BLaER1 (cell line): ENCODE measurements around the gene ALG9.
A peak's percentile ranks its signal among the peaks of the same experiment; 100 is the strongest.

Source experiments
- H3K27ac ChIP-seq: shearing (Covaris generic); formaldehyde crosslinking; 2 replicates; pipeline ENCODE4 v1.8.1; 2022
- H3K27me3 ChIP-seq: shearing (Covaris generic); formaldehyde crosslinking; 2 replicates; pipeline ENCODE4 v1.8.1; 2022
- H3K36me3 ChIP-seq: shearing (Covaris generic); formaldehyde crosslinking; 2 replicates; pipeline ENCODE4 v1.8.1; 2022
- H3K4me1 ChIP-seq: shearing (Covaris generic); formaldehyde crosslinking; 2 replicates; pipeline ENCODE4 v1.8.1; 2022
- H3K4me2 ChIP-seq: shearing (Covaris generic); formaldehyde crosslinking; 2 replicates; pipeline ENCODE4 v1.8.1; 2022
- H3K4me3 ChIP-seq: shearing (Covaris generic); formaldehyde crosslinking; 2 replicates; pipeline ENCODE4 v1.8.1; 2022
- H3K9ac ChIP-seq: shearing (Covaris generic); formaldehyde crosslinking; 2 replicates; pipeline ENCODE4 v1.8.1; 2022
- H3K9me3 ChIP-seq: shearing (Covaris generic); formaldehyde crosslinking; 2 replicates; pipeline ENCODE4 v1.8.1; 2022
- H4K20me1 ChIP-seq: shearing (Covaris generic); formaldehyde crosslinking; 2 replicates; pipeline ENCODE4 v1.8.1; 2022
- Cebpa-rat ChIP-seq: shearing (Covaris generic); IDR thresholded peaks from 2 replicates; pipeline ENCODE4 v1.8.1; 2022

The ALG9 gene

GRCh38 chr11:111801135-111801534, 70.2 kb downstream of the ALG9 start:
- TF ChIP-seq Cebpa-rat, result no peak
- Histone ChIP-seq H4K20me1 (no peaks in the 10 kb centered on the region), H3K4me3 (no peak overlapping the region), H3K9ac (no peak overlapping the region), H3K9me3 (peaks cover 16% of the 10 kb centered on the region), H3K36me3 (peaks cover 89% of the 10 kb centered on the region), H3K27me3 (no peaks in the 10 kb centered on the region), H3K4me1 (no peaks in the 10 kb centered on the region), H3K4me2 (no peak overlapping the region), H3K27ac (no peak overlapping the region)

GRCh38 chr11:111798279-111798678, 73.1 kb downstream of the ALG9 start:
- Histone ChIP-seq H3K4me1 (peaks cover 6% of the 10 kb centered on the region; the same call in 1 of the 2 replicates), H3K9ac (no peak overlapping the region), H3K27me3 (no peaks in the 10 kb centered on the region), H3K9me3 (peaks cover 16% of the 10 kb centered on the region), H4K20me1 (no peaks in the 10 kb centered on the region), H3K4me3 (no peak overlapping the region), H3K36me3 (peaks cover 76% of the 10 kb centered on the region), H3K27ac (no peak overlapping the region), H3K4me2 (no peak overlapping the region)
- no peak for TF ChIP-seq Cebpa-rat

DNA sequence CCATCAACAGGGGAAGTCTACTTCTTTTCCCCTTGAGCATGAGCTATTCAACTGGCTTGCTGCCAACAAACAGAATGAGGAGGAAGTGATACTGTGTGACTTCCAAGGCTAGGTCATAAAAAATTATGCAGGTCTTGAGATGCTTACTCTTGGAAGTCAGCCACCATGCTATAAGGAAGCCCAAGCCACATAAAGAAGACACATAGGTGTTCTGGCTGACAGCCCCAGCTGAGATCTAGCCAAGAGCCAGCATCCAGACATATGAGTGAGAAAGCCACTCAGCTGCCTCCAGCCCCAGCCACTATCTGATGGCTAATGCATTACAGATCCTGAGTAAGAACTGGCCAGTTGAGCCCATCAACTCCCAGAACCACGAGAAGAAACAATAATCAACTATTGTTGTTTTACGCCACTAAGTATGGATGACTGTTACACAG, 74.2 kb downstream of the ALG9 start:
- H3K27me3 ChIP-seq, result no peaks in the 10 kb centered on the region
- no peak overlapping the region for H3K27ac ChIP-seq
- H3K4me1 ChIP-seq, result peaks cover 6% of the 10 kb centered on the region; the same call in 1 of the 2 replicates
- no peak overlapping the region for H3K4me2 ChIP-seq
- TF ChIP-seq Cebpa-rat, result no peak
- H3K4me3 ChIP-seq, result no peak overlapping the region
- H4K20me1 ChIP-seq, result no peaks in the 10 kb centered on the region
- H3K36me3 ChIP-seq, result peaks cover 66% of the 10 kb centered on the region
- no peak overlapping the region for H3K9ac ChIP-seq
- peaks cover 16% of the 10 kb centered on the region for H3K9me3 ChIP-seq

DNA sequence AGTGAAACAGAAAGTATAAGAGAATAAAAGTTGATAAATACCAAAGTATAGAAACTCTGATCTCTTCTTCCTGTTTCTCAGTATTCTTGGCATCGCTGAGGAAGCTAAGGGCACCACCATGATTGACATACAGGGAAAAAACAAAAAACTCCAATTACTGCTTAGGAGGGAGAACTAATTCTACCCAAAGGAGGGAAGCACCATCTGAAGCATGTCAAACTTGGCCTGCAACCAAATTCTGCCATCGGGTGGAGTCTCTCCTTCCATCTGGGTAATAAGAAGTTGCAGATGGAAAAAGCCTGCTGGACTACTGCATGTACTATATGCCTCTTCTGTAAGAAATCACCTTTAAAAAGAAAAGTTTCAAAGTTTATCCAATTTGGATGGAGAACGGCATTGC, 74.7 kb downstream of the ALG9 start:
- no peak overlapping the region for H3K4me2 ChIP-seq
- H3K4me1 ChIP-seq, result peaks cover 6% of the 10 kb centered on the region; the same call in 1 of the 2 replicates
- no peak overlapping the region for H3K9ac ChIP-seq
- TF ChIP-seq Cebpa-rat, result no peak
- H3K4me3 ChIP-seq, result no peak overlapping the region
- peaks cover 16% of the 10 kb centered on the region for H3K9me3 ChIP-seq
- H3K36me3 ChIP-seq, result peaks cover 65% of the 10 kb centered on the region
- no peaks in the 10 kb centered on the region for H4K20me1 ChIP-seq
- no peaks in the 10 kb centered on the region for H3K27me3 ChIP-seq
- H3K27ac ChIP-seq, result no peak overlapping the region

GRCh38 chr11:111795334-111795985, 75.9 kb downstream of the ALG9 start:
- no peaks in the 10 kb centered on the region for H4K20me1 ChIP-seq
- no peaks in the 10 kb centered on the region for H3K27me3 ChIP-seq
- H3K9me3 ChIP-seq, result peaks cover 16% of the 10 kb centered on the region
- H3K9ac ChIP-seq, result no peak overlapping the region
- H3K27ac ChIP-seq, result no peak overlapping the region
- peaks cover 58% of the 10 kb centered on the region for H3K36me3 ChIP-seq
- H3K4me2 ChIP-seq, result no peak overlapping the region
- no peak for TF ChIP-seq Cebpa-rat
- peaks cover 6% of the 10 kb centered on the region; the same call in 1 of the 2 replicates for H3K4me1 ChIP-seq
- no peak overlapping the region for H3K4me3 ChIP-seq

- Histone ChIP-seq H3K9me3 (peaks cover 16% of the 10 kb centered on the region), H4K20me1 (no peaks in the 10 kb centered on the region), H3K36me3 (peaks cover 48% of the 10 kb centered on the region), H3K9ac (no peak overlapping the region), H3K4me1 (peaks cover 6% of the 10 kb centered on the region; the same call in 1 of the 2 replicates), H3K27ac (no peak overlapping the region), H3K4me3 (no peak overlapping the region), H3K27me3 (no peaks in the 10 kb centered on the region), H3K4me2 (no peak overlapping the region)
- no peak for TF ChIP-seq Cebpa-rat
Measured at GRCh38 chr11:111793863-111794262, 77.5 kb downstream of the ALG9 start.

DNA sequence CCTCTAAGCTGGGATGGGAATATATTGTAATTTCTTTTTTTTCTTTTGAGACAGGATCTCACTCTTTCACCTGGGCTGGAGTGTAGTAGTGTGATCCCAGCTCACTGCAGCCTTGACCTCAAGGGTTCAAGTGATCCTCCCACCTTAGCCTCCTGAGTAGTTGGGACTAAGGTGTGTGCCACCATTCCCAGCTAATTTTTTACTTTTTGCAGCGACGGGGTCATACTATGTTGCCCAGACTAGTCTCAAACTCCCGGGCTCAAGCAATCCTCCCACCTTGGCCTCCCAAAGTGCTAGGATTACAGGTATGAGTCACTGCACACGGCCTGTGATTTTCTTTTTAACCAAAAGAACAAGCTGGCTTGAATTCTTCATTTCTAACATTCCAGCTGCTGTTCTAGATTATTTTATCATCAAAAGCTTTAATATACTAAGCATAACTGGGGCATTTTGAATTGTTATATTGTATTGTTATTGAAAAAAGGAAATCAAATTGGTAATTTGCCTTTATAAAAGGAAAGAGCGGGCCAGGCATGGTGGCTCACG, 78.4 kb downstream of the ALG9 start:
- Histone ChIP-seq H4K20me1 (no peaks in the 10 kb centered on the region), H3K4me1 (peaks cover 12% of the 10 kb centered on the region), H3K36me3 (peaks cover 40% of the 10 kb centered on the region), H3K9ac (no peak overlapping the region), H3K4me2 (no peak overlapping the region), H3K27me3 (no peaks in the 10 kb centered on the region), H3K4me3 (no peak overlapping the region), H3K9me3 (peaks cover 13% of the 10 kb centered on the region), H3K27ac (no peak overlapping the region)
- TF ChIP-seq Cebpa-rat, result no peak

- Histone ChIP-seq H3K27ac (no peak overlapping the region), H3K4me3 (no peak overlapping the region), H3K4me2 (no peak overlapping the region), H3K27me3 (no peaks in the 10 kb centered on the region), H3K9me3 (peaks cover 6% of the 10 kb centered on the region), H3K9ac (no peak overlapping the region), H3K36me3 (peaks cover 33% of the 10 kb centered on the region), H3K4me1 (peaks cover 16% of the 10 kb centered on the region), H4K20me1 (no peaks in the 10 kb centered on the region)
- no peak for TF ChIP-seq Cebpa-rat
Measured at GRCh38 chr11:111792314-111792713, 79.1 kb downstream of the ALG9 start.

DNA sequence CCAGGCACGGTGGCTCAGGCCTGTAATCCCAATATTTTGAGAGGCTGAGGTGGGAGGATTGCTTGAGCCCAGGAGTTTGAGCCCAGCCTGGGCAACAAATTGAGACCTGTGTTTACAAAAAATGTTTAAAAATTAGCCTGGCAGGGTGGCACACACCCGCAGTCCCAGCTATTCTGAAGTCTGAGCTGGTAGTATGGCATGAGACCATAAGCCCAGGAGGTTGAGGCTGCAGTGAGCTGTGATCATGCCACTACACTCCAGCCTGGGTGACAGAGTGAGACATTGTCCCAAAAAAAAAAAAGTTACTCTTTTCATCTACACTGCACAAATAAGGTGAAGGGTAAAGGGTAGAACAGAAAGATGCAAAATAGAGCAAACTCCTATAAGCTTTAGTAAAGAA, 82.9 kb downstream of the ALG9 start:
- H4K20me1 ChIP-seq, result no peaks in the 10 kb centered on the region
- H3K27ac ChIP-seq, result peak overlapping the region; percentile 24; the same call in 1 of the 2 replicates
- H3K4me1 ChIP-seq, result peaks cover 24% of the 10 kb centered on the region
- no peak overlapping the region for H3K4me3 ChIP-seq
- no peaks in the 10 kb centered on the region for H3K9me3 ChIP-seq
- H3K27me3 ChIP-seq, result no peaks in the 10 kb centered on the region
- H3K36me3 ChIP-seq, result peaks cover 25% of the 10 kb centered on the region
- no peak overlapping the region for H3K9ac ChIP-seq
- TF ChIP-seq Cebpa-rat, result no peak
- peak overlapping the region; percentile 57 for H3K4me2 ChIP-seq

DNA sequence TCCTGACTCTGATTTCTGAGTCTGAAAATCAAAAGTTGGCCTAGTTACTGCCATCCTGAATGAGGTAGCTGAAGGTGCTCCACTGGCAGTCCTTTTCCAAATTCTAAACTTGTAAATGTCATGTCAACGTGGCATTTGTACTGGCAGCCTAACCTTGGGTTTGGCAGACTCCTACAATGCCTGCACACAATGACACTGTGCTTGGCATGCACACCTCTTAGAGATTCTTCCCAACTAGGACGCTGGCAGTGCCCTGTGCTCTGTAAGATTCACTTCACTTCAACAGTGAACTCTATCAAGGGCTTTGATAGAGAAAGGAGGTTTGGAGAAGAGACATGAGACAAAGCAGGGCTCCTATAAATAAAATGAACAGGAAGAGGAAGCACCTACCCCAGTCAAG, 83.3 kb downstream of the ALG9 start:
- no peak for TF ChIP-seq Cebpa-rat
- Histone ChIP-seq H3K9ac (no peak overlapping the region), H3K4me3 (no peak overlapping the region), H3K4me2 (peak overlapping the region; percentile 57), H3K27me3 (no peaks in the 10 kb centered on the region), H3K36me3 (peaks cover 25% of the 10 kb centered on the region), H4K20me1 (no peaks in the 10 kb centered on the region), H3K9me3 (no peaks in the 10 kb centered on the region), H3K27ac (peak overlapping the region; percentile 24; the same call in 1 of the 2 replicates), H3K4me1 (peaks cover 24% of the 10 kb centered on the region)
